ENCODE data around the gene FASN. TPM values are rescaled to one million over a fixed set of nuclear protein-coding genes. Genes with fewer than 3 reads are reported as not detected.
A peak's percentile ranks its signal among the peaks of the same experiment; 100 is the strongest.

Gene FASN
- total and polyA plus RNA-seq, 2 of the 13 experiments (the other 11 are each of a cell fraction or from before 2014, with no cell fraction given): 51.7 to 101 TPM

- TF ChIP-seq TIGD3 (CRISPR knock-in tag; IDR thresholded peaks at IDR 0.05; ENCODE audit: borderline replicate concordance) (peak; percentile 44; the same call in 1 of the 2 replicates), ATF3 (CRISPR knock-in tag; IDR thresholded peaks at IDR 0.05) (no peak; the same call in 1 of the 2 replicates), KAT8 (CRISPR knock-in tag; IDR thresholded peaks at IDR 0.05) (peak; percentile 88), NR3C1 (CRISPR knock-in tag; IDR thresholded peaks at IDR 0.05) (no peak), KDM2A (CRISPR knock-in tag; IDR thresholded peaks at IDR 0.05; ENCODE audit: borderline replicate concordance, low read depth) (peak; percentile 87), ZBTB7B (CRISPR knock-in tag; IDR thresholded peaks at IDR 0.05) (peak; percentile 83), ZNF615 (CRISPR knock-in tag; IDR thresholded peaks at IDR 0.05; ENCODE audit: borderline replicate concordance) (peak; percentile 69; the same call in 1 of the 2 replicates), ZNF350 (CRISPR knock-in tag; IDR thresholded peaks at IDR 0.05; ENCODE audit: borderline replicate concordance, low read depth) (peak; percentile 89), ZNF335 (CRISPR knock-in tag; IDR thresholded peaks at IDR 0.05) (peak; percentile 19; the same call in 1 of the 2 replicates), ZNF567 (CRISPR knock-in tag; IDR thresholded peaks at IDR 0.05; ENCODE audit: borderline replicate concordance) (0 out of 2 replicates have a peak, but pooled peaks have one; percentile 50), POLR2AphosphoS5 (IDR thresholded peaks at IDR 0.05; ENCODE audit: low read depth, low read length) (peak; percentile 63; the same call in 1 of the 2 replicates), KDM5B (CRISPR knock-in tag; IDR thresholded peaks at IDR 0.05; ENCODE audit: borderline replicate concordance) (peak; percentile 50; the same call in 1 of the 2 replicates), ZBTB42 (CRISPR knock-in tag; IDR thresholded peaks at IDR 0.05) (no peak), CAMTA2 (CRISPR knock-in tag; IDR thresholded peaks at IDR 0.05; ENCODE audit: borderline replicate concordance) (no peak; the same call in 1 of the 2 replicates), FOXK2 (IDR thresholded peaks at IDR 0.05) (peak; percentile 15; the same call in 1 of the 2 replicates), PRMT3 (CRISPR knock-in tag; IDR thresholded peaks at IDR 0.05; ENCODE audit: borderline replicate concordance, low read depth) (peak; percentile 75; the same call in 1 of the 2 replicates), ZNF562 (CRISPR knock-in tag; IDR thresholded peaks at IDR 0.05; ENCODE audit: borderline replicate concordance) (no peak), ZFP37 (CRISPR knock-in tag; IDR thresholded peaks at IDR 0.05; ENCODE audit: borderline replicate concordance) (no peak), RARG (CRISPR knock-in tag; IDR thresholded peaks at IDR 0.05; ENCODE audit: low read depth) (no peak), ZBTB21 (CRISPR knock-in tag; IDR thresholded peaks at IDR 0.05) (no peak), EHMT2 (IDR thresholded peaks at IDR 0.05; ENCODE audit: borderline replicate concordance, low read depth, low read length) (no peak), GZF1 (CRISPR knock-in tag; IDR thresholded peaks at IDR 0.05) (no peak; the same call in 1 of the 2 replicates), SNAPC5 (CRISPR knock-in tag; IDR thresholded peaks at IDR 0.05; ENCODE audit: borderline replicate concordance) (peak; percentile 74; the same call in 1 of the 2 replicates), NCOA2 (CRISPR knock-in tag; IDR thresholded peaks at IDR 0.05) (peak; percentile 76), JARID2 (CRISPR knock-in tag; IDR thresholded peaks at IDR 0.05; ENCODE audit: insufficient replicate concordance) (no peak), ZNF251 (CRISPR knock-in tag; IDR thresholded peaks at IDR 0.05) (peak; percentile 87; the same call in 1 of the 2 replicates), CCAR2 (optimal IDR thresholded peaks at IDR 0.05; ENCODE audit: low read depth, low read length) (no peak), SPEN (CRISPR knock-in tag; IDR thresholded peaks at IDR 0.05; ENCODE audit: low read depth) (peak; percentile 61; the same call in 1 of the 2 replicates), TSC22D2 (CRISPR knock-in tag; IDR thresholded peaks at IDR 0.05; ENCODE audit: borderline replicate concordance) (peak; percentile 90; the same call in 1 of the 2 replicates)
Measured at GRCh38 chr17:82101767-82102679, 4.0 kb upstream of the FASN start (continued).

All from HepG2 (cell line).